K562 (cell line): Measurements from ENCODE around the gene VHLL. TPM values are rescaled to one million over a fixed set of nuclear protein-coding genes. Genes with fewer than 3 reads are reported as not detected.
A peak's percentile ranks its signal among the peaks of the same experiment; 100 is the strongest.

Experiments used
- ATAC-seq: fragments of 200-7000 bp; cut with Tn5 transposase; 3 replicates; pipeline ENCODE4 v1.9.1; 2020; ENCODE audit warnings: moderate library complexity
- BruUV-seq: library from RNA; stranded (reverse); fragments of 400-500 nt; replicated peaks from 2 replicates; lab custom pipeline; 2021; lab: Mats Ljungman, UMichigan
- CTCF ChIA-PET: fragments of 300-600 bp; formaldehyde crosslinking; extraction: SDS; loops from one replicate; lab custom pipeline; 2021; ENCODE audit warnings: low intra/inter-chr PET ratio; lab: Yijun Ruan, JAX
- POLR2A ChIA-PET: fragments of 300-600, 350-650 bp; sonication (Branson Sonifier 250); formaldehyde crosslinking; extraction: SDS; loops from one replicate; lab custom pipeline; 2021; ENCODE audit warnings: antibody characterized with exemption, inconsistent platforms; lab: Yijun Ruan, JAX
- DNase-seq, 4 experiments: peaks; one replicate each; pipeline versions ENCODE4 v3.0.0 to v3.0.0-alpha.2; 2011 to 2018; ENCODE audit warnings: low spot score in 3 of 4, mixed read lengths in 3 of 4; ENCODE audit errors: extremely low read depth in 1 of 4
- FAIRE-seq: peaks from 2 replicates; lab custom pipeline; 2011; peaks lifted over from hg19 to GRCh38; lab: Jason Lieb, UNC
- H2AFZ ChIP-seq: 2 replicates; pipeline ENCODE4 v1.6.0; 2011; ENCODE audit warnings: low read depth, low read length, control low read depth, inconsistent platforms
- H3K27ac ChIP-seq: fragments of 200-600 bp; 3 replicates; pipeline ENCODE4 v1.8.0; 2011; ENCODE audit warnings: low read depth, mild to moderate bottlenecking, control low read depth, inconsistent platforms, low read length, moderate library complexity, mixed read lengths; ENCODE audit errors: extremely low read depth
- H3K27me3 ChIP-seq, 2 experiments: fragments of 300-600 bp in 1 of 2; 2 replicates in 1 of 2; 3 replicates in 1 of 2; pipeline versions ENCODE4 v1.6.0 to v1.8.0; 2011; ENCODE audit warnings: inconsistent platforms in 2 of 2, low read length in 2 of 2, mild to moderate bottlenecking in 1 of 2, mixed read lengths in 1 of 2, moderate library complexity in 1 of 2; ENCODE audit not compliant: control insufficient read depth in 2 of 2, insufficient read depth in 2 of 2
- H3K36me3 ChIP-seq: fragments of 300-600 bp; 3 replicates; pipeline ENCODE4 v1.8.0; 2011; ENCODE audit warnings: mild to moderate bottlenecking, low read length, inconsistent platforms; ENCODE audit not compliant: control insufficient read depth, insufficient read depth
- H3K4me1 ChIP-seq, 2 experiments: fragments of 200-600 bp in 1 of 2; replicated peaks in 1 of 2; 2 replicates in 1 of 2; 3 replicates in 1 of 2; pipeline versions ENCODE4 v1.5.1 to v1.8.0; 2011; ENCODE audit warnings: inconsistent platforms in 2 of 2, low read length in 2 of 2, mild to moderate bottlenecking in 1 of 2, mixed read lengths in 1 of 2, moderate library complexity in 1 of 2; ENCODE audit not compliant: control insufficient read depth in 2 of 2, insufficient read depth in 2 of 2
- H3K4me2 ChIP-seq: 2 replicates; pipeline ENCODE4 v1.6.1; 2011; ENCODE audit warnings: low read length, control low read depth, inconsistent platforms, mixed read lengths; ENCODE audit not compliant: insufficient read depth
- H3K4me3 ChIP-seq: fragments of 200-600 bp; sonication (generic), shearing (Covaris generic); 2 replicates; pipeline ENCODE4 v1.5.1; 2016; ENCODE audit warnings: control low read depth, inconsistent platforms
- H3K79me2 ChIP-seq: fragments of 200-600 bp; 3 replicates; pipeline ENCODE4 v1.8.0; 2011; ENCODE audit warnings: low read length, inconsistent platforms; ENCODE audit not compliant: control insufficient read depth, insufficient read depth
- H3K9ac ChIP-seq, 2 experiments: 2 replicates each; pipeline versions ENCODE4 v1.6.0 to v1.6.1; 2011; ENCODE audit warnings: low read depth in 2 of 2, low read length in 2 of 2, control low read depth in 1 of 2, inconsistent platforms in 1 of 2, mild to moderate bottlenecking in 1 of 2, mixed read lengths in 1 of 2; ENCODE audit not compliant: insufficient read depth in 1 of 2
- H3K9me1 ChIP-seq: one replicate; pipeline ENCODE4 v1.6.0; 2011; ENCODE audit warnings: inconsistent platforms, mild to moderate bottlenecking, low read length, moderate library complexity; ENCODE audit not compliant: control insufficient read depth, insufficient read depth
- H3K9me3 ChIP-seq: replicated peaks from 2 replicates; pipeline ENCODE4 v1.5.1; 2011; ENCODE audit warnings: low read depth, low read length, inconsistent platforms; ENCODE audit not compliant: control insufficient read depth, insufficient read depth
- H4K20me1 ChIP-seq: replicated peaks from 2 replicates; pipeline ENCODE4 v1.6.1; 2011; ENCODE audit warnings: low read length, inconsistent platforms, mixed read lengths; ENCODE audit not compliant: control insufficient read depth, insufficient read depth
- RAD21 ChIP-seq, 2 experiments: fragments of 250-450 bp in 1 of 2; fragments of 450-650 bp in 1 of 2; sonication (Bioruptor Pico) in 1 of 2; formaldehyde crosslinking in 1 of 2; IDR thresholded peaks in 1 of 2; conservative IDR thresholded peaks in 1 of 2; 2 replicates each; pipeline versions ENCODE4 v1.4.0 to v1.8.0; 2020 to 2022; ENCODE audit warnings: mild to moderate bottlenecking in 2 of 2, moderate library complexity in 1 of 2
- SMAD4 ChIP-seq: fragments of 250-450 bp; sonication (Bioruptor Pico); conservative IDR thresholded peaks from 2 replicates; pipeline ENCODE4 v1.8.0; 2021; ENCODE audit warnings: inconsistent platforms, mild to moderate bottlenecking, moderate library complexity
- WGBS: fragments of 100-300 bp; shearing (Covaris generic); methylation state at CpG from one replicate; pipeline ENCODE4 v1.1.6; 2016; ENCODE audit warnings: low coverage, mixed read lengths; ENCODE audit not compliant: insufficient coverage; ENCODE audit errors: missing lambda C conversion rate; 5-methylcytosine and 5-hydroxymethylcytosine counted together
- in situ Hi-C: fragments of 300-500 bp; cut with MboI; formaldehyde crosslinking; loops from 4 replicates; pipeline ENCODE4 v1.15.0; 2018; ENCODE audit warnings: inconsistent platforms, mixed read lengths
- intact Hi-C: fragments of 100-400 bp; cut with micrococcal nuclease; formaldehyde crosslinking; loops from 2 replicates; pipeline ENCODE4 v1.14.2; 2022
- polyA plus RNA-seq, 8 experiments: library from polyadenylated mRNA; depleted of rRNA in 4 of 8; stranded (reverse) in 5 of 8; unstranded in 3 of 8; fragments of >200 nt; fragmentation: Nextera tagmentation in 2 of 8; fragmentation: Illumina TruSeq in 1 of 8; extraction: Ambion mirVana in 2 of 8; extraction: Trizol in 1 of 8; gene quantifications; 2 replicates each; pipeline versions ENCODE4 v1.2.1 to v1.2.3, GENCODE V29; 2011 to 2014; ENCODE audit warnings: inconsistent platforms in 1 of 8, missing spikeins in 1 of 8
- total RNA-seq, 7 experiments: library from RNA; depleted of rRNA in 6 of 7; stranded (reverse); fragments of >200 nt in 6 of 7; fragmentation: Illumina TruSeq in 2 of 7; extraction: Trizol in 2 of 7; gene quantifications; 2 replicates each; pipeline versions ENCODE4 v1.2.1 to v1.2.3, GENCODE V29; 2011 to 2021; ENCODE audit warnings: low replicate concordance in 1 of 7
- TF ChIP-seq, protein P1 (sequence below), 3 experiments: IDR thresholded peaks in 2 of 3; conservative IDR thresholded peaks in 1 of 3; 2 replicates each; pipeline ENCODE4 v1.5.1; 2011 to 2012; ENCODE audit warnings: low read length in 3 of 3, mild to moderate bottlenecking in 3 of 3, control low read depth in 2 of 3, improper control_type of control experiment in 1 of 3, inconsistent platforms in 1 of 3, low read depth in 1 of 3, mixed read lengths in 1 of 3, moderate library complexity in 1 of 3; ENCODE audit not compliant: insufficient read depth in 2 of 3
- TF ChIP-seq, protein P2 (sequence below), 2 experiments: fragments of 450-650 bp; formaldehyde crosslinking in 1 of 2; IDR thresholded peaks; 2 replicates each; pipeline versions ENCODE4 v1.4.0 to v1.6.1; 2014 to 2020; ENCODE audit warnings: mild to moderate bottlenecking in 2 of 2, borderline replicate concordance in 1 of 2, low read depth in 1 of 2

Gene VHLL
- total and polyA plus RNA-seq, 9 of the 15 experiments (the other 6 are each of a cell fraction or from before 2014, with no cell fraction given): not detected

- POLR2A ChIA-PET: interaction anchor here (0.6 to 1.4 kb wide), 6 partner anchors 12 to 190 kb away, joined by 3 to 4 read pairs (median 3); partner anchors contain the start of gene PMF1
- intact Hi-C loops: no loop called here
Measured at GRCh38 chr1:156319664-156320063, 20.6 kb upstream of the VHLL start.

More at GRCh38 chr1:156319664-156320063, 20.6 kb upstream of the VHLL start:
- CTCF ChIA-PET: interaction anchor here (0.6 to 1.8 kb wide), 5 partner anchors 18 to 229 kb away, joined by 5 to 8 read pairs (median 6); no protein-coding TSS in a partner anchor
- TF ChIP-seq, protein P1, sequence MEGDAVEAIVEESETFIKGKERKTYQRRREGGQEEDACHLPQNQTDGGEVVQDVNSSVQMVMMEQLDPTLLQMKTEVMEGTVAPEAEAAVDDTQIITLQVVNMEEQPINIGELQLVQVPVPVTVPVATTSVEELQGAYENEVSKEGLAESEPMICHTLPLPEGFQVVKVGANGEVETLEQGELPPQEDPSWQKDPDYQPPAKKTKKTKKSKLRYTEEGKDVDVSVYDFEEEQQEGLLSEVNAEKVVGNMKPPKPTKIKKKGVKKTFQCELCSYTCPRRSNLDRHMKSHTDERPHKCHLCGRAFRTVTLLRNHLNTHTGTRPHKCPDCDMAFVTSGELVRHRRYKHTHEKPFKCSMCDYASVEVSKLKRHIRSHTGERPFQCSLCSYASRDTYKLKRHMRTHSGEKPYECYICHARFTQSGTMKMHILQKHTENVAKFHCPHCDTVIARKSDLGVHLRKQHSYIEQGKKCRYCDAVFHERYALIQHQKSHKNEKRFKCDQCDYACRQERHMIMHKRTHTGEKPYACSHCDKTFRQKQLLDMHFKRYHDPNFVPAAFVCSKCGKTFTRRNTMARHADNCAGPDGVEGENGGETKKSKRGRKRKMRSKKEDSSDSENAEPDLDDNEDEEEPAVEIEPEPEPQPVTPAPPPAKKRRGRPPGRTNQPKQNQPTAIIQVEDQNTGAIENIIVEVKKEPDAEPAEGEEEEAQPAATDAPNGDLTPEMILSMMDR (IDR thresholded peaks at IDR 0.05 in 2 of 3, conservative IDR thresholded peaks at IDR 0.05 in 1 of 3; ENCODE audit: insufficient read depth in 2 of 3, low read depth in 1 of 3, low read length in 3 of 3): peak; percentile 25 to 55 (median 54); a peak in 4 of 6 replicates
- TF ChIP-seq RAD21 (CRISPR knock-in tag; conservative IDR thresholded peaks at IDR 0.05 in 1 of 2, IDR thresholded peaks at IDR 0.05 in 1 of 2): peak; percentile 30 to 45; a peak in 3 of 4 replicates
- TF ChIP-seq, protein P2, sequence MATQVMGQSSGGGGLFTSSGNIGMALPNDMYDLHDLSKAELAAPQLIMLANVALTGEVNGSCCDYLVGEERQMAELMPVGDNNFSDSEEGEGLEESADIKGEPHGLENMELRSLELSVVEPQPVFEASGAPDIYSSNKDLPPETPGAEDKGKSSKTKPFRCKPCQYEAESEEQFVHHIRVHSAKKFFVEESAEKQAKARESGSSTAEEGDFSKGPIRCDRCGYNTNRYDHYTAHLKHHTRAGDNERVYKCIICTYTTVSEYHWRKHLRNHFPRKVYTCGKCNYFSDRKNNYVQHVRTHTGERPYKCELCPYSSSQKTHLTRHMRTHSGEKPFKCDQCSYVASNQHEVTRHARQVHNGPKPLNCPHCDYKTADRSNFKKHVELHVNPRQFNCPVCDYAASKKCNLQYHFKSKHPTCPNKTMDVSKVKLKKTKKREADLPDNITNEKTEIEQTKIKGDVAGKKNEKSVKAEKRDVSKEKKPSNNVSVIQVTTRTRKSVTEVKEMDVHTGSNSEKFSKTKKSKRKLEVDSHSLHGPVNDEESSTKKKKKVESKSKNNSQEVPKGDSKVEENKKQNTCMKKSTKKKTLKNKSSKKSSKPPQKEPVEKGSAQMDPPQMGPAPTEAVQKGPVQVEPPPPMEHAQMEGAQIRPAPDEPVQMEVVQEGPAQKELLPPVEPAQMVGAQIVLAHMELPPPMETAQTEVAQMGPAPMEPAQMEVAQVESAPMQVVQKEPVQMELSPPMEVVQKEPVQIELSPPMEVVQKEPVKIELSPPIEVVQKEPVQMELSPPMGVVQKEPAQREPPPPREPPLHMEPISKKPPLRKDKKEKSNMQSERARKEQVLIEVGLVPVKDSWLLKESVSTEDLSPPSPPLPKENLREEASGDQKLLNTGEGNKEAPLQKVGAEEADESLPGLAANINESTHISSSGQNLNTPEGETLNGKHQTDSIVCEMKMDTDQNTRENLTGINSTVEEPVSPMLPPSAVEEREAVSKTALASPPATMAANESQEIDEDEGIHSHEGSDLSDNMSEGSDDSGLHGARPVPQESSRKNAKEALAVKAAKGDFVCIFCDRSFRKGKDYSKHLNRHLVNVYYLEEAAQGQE (IDR thresholded peaks at IDR 0.05; ENCODE audit: borderline replicate concordance): peak; percentile 20; the same call in 1 of the 2 replicates
- TF ChIP-seq, protein P2 (CRISPR knock-in tag; IDR thresholded peaks at IDR 0.05; ENCODE audit: low read depth): no peak
- TF ChIP-seq SMAD4: no peak
- H3K9me3 ChIP-seq: no peaks in the 10 kb centered on the region
- WGBS: 85% methylated on average over 1 of the region's 1 CpG
- peaks cover 91% of the 10 kb centered on the region for H3K36me3 ChIP-seq
- no peaks in the 10 kb centered on the region for H3K27me3 ChIP-seq
- no peaks in the 10 kb centered on the region; the same call in 2 of the 3 replicates for H3K79me2 ChIP-seq
- FAIRE-seq: no peak
- in situ Hi-C loops: no loop called here
- no peak overlapping the region for H3K4me2 ChIP-seq
- BruUV-seq: no TSS peak
- H3K4me3 ChIP-seq: no peak overlapping the region
- H3K4me1 ChIP-seq: no peaks in the 10 kb centered on the region
- no peaks in the 10 kb centered on the region for H3K9me1 ChIP-seq
- no peak overlapping the region for H2AFZ ChIP-seq
- no peak overlapping the region for H3K27ac ChIP-seq
- H4K20me1 ChIP-seq: no peaks in the 10 kb centered on the region
- no peak for ATAC-seq
- no peak overlapping the region for H3K9ac ChIP-seq
- DNase-seq: no peak
